8988T (cell line): ENCODE data around the gene TAOK3.
"Not testable (repeated sequence)": the region's sequence is repeated elsewhere in the genome, so short reads cannot be mapped to it uniquely, and the experiment has no call there.

Source experiments
- DNase-seq: peaks from one replicate; pipeline ENCODE4 v3.0.0; 2011

TAOK3 gene

GRCh38 chr12:118288174-118288573, 84.5 kb downstream of the TAOK3 start:
- DNase-seq = no peak

- no peak for DNase-seq
Measured at GRCh38 chr12:118287728-118288127, 85.0 kb downstream of the TAOK3 start.

- DNase-seq = no peak
Measured at GRCh38 chr12:118282767-118283166, 89.9 kb downstream of the TAOK3 start.

- DNase-seq = not testable (repeated sequence)
Measured at GRCh38 chr12:118278288-118278687, 94.4 kb downstream of the TAOK3 start.

GRCh38 chr12:118274066-118274465, 98.6 kb downstream of the TAOK3 start:
- no peak for DNase-seq

- no peak for DNase-seq
Measured at GRCh38 chr12:118271770-118272417, 100.8 kb downstream of the TAOK3 start.

GRCh38 chr12:118271183-118271582, 101.5 kb downstream of the TAOK3 start:
- no peak for DNase-seq

- DNase-seq = no peak
Measured at GRCh38 chr12:118269806-118270205, 102.9 kb downstream of the TAOK3 start.

- DNase-seq = no peak
Measured at GRCh38 chr12:118259079-118259478, 113.6 kb downstream of the TAOK3 start.

- no peak for DNase-seq
Measured at GRCh38 chr12:118256352-118256751, 116.4 kb downstream of the TAOK3 start.

GRCh38 chr12:118249547-118249946, 123.2 kb downstream of the TAOK3 start:
- DNase-seq = no peak

GRCh38 chr12:118245886-118246285, 126.8 kb downstream of the TAOK3 start:
- not testable (repeated sequence) for DNase-seq

GRCh38 chr12:118238888-118239287, 133.8 kb downstream of the TAOK3 start:
- no peak for DNase-seq

- no peak for DNase-seq
Measured at GRCh38 chr12:118237908-118238307, 134.8 kb downstream of the TAOK3 start.

GRCh38 chr12:118237052-118237665, 135.5 kb downstream of the TAOK3 start:
- no peak for DNase-seq

GRCh38 chr12:118220702-118221101, 152.0 kb downstream of the TAOK3 start:
- DNase-seq = no peak

GRCh38 chr12:118219772-118220171, 152.9 kb downstream of the TAOK3 start:
- no peak for DNase-seq

GRCh38 chr12:118219106-118219505, 153.6 kb downstream of the TAOK3 start:
- DNase-seq = no peak

GRCh38 chr12:118213452-118213851, 159.3 kb downstream of the TAOK3 start:
- DNase-seq = no peak

- DNase-seq = no peak
Measured at GRCh38 chr12:118212606-118213005, 160.1 kb downstream of the TAOK3 start.

- DNase-seq = no peak
Measured at GRCh38 chr12:118206107-118206412, 166.6 kb downstream of the TAOK3 start.

- DNase-seq = no peak
Measured at GRCh38 chr12:118193958-118194357, 178.7 kb downstream of the TAOK3 start.

- DNase-seq = no peak
Measured at GRCh38 chr12:118193477-118193876, 179.2 kb downstream of the TAOK3 start.

GRCh38 chr12:118190266-118190665, 182.4 kb downstream of the TAOK3 start:
- DNase-seq = no peak

- DNase-seq = no peak
Measured at GRCh38 chr12:118189741-118190191, 182.9 kb downstream of the TAOK3 start.
